RWPE2 (cell line): ENCODE data around the gene TPTE2.
"Not testable (repeated sequence)": the region's sequence is repeated elsewhere in the genome, so short reads cannot be mapped to it uniquely, and the experiment has no call there.

Experiments used
- ATAC-seq: fragments of 200-7000 bp; cut with Tn5 transposase; 3 replicates; pipeline ENCODE4 v1.9.1; 2021; ENCODE audit warnings: low read depth
- DNase-seq: peaks from one replicate; pipeline ENCODE4 v3.0.0-alpha.2; 2020; ENCODE audit warnings: low spot score
- H3K27ac ChIP-seq: fragments of 450-650 bp; 2 replicates; pipeline ENCODE4 v1.5.1; 2017; ENCODE audit warnings: mild to moderate bottlenecking; ENCODE audit not compliant: poor library complexity, severe bottlenecking
- H3K27me3 ChIP-seq: fragments of 250-450 bp; sonication (Bioruptor Pico); 2 replicates; pipeline ENCODE4 v1.5.1; 2021; ENCODE audit warnings: mild to moderate bottlenecking, moderate library complexity; ENCODE audit not compliant: insufficient read depth, poor library complexity, severe bottlenecking
- H3K36me3 ChIP-seq: fragments of 250-450 bp; sonication (Bioruptor Pico); 2 replicates; pipeline ENCODE4 v1.5.1; 2020; ENCODE audit warnings: low read depth, mild to moderate bottlenecking, moderate library complexity
- H3K4me1 ChIP-seq: fragments of 250-450 bp; sonication (Bioruptor Pico); 2 replicates; pipeline ENCODE4 v1.5.1; 2021; ENCODE audit warnings: mild to moderate bottlenecking, moderate library complexity; ENCODE audit not compliant: insufficient read depth, poor library complexity, severe bottlenecking
- H3K4me3 ChIP-seq: fragments of 250-450 bp; sonication (Bioruptor Pico); 2 replicates; pipeline ENCODE4 v1.5.1; 2021; ENCODE audit warnings: mild to moderate bottlenecking, moderate library complexity; ENCODE audit not compliant: severe bottlenecking
- H3K9me3 ChIP-seq: fragments of 250-450 bp; sonication (Bioruptor Pico); 2 replicates; pipeline ENCODE4 v1.5.1; 2021; ENCODE audit warnings: mild to moderate bottlenecking, moderate library complexity; ENCODE audit not compliant: severe bottlenecking
- TF ChIP-seq, protein P1 (sequence below): fragments of 450-650 bp; IDR thresholded peaks from one replicate; pipeline ENCODE4 v1.5.1; 2017; ENCODE audit warnings: mild to moderate bottlenecking, moderate library complexity; ENCODE audit not compliant: poor library complexity, severe bottlenecking

TPTE2 gene

DNA sequence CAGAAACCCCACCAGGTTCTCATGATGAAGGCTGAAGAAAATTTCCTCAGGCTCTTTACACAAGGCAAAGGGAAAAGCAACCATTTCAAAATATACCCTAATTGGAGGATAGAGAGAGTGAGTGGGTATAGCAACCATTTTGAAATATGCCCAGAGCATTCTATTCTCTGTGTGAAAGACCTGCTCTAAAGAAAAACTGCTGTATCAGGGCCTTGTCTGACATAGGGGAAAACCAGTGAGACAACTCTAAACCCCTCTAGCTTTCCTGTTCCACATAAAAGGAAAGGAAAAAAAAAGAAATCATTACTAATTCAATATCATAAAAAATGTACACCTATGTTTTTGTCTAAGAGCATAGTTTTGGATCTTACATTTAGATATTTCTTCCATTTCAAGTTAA is 42.3 kb downstream of the TPTE2 start:
- Histone ChIP-seq H3K36me3 (no peaks in the 10 kb centered on the region), H3K4me1 (no peaks in the 10 kb centered on the region), H3K27ac (no peak overlapping the region), H3K4me3 (no peak overlapping the region), H3K9me3 (no peaks in the 10 kb centered on the region), H3K27me3 (no peaks in the 10 kb centered on the region)
- ATAC-seq: no peak
- no peak for DNase-seq
- TF ChIP-seq, protein P1, sequence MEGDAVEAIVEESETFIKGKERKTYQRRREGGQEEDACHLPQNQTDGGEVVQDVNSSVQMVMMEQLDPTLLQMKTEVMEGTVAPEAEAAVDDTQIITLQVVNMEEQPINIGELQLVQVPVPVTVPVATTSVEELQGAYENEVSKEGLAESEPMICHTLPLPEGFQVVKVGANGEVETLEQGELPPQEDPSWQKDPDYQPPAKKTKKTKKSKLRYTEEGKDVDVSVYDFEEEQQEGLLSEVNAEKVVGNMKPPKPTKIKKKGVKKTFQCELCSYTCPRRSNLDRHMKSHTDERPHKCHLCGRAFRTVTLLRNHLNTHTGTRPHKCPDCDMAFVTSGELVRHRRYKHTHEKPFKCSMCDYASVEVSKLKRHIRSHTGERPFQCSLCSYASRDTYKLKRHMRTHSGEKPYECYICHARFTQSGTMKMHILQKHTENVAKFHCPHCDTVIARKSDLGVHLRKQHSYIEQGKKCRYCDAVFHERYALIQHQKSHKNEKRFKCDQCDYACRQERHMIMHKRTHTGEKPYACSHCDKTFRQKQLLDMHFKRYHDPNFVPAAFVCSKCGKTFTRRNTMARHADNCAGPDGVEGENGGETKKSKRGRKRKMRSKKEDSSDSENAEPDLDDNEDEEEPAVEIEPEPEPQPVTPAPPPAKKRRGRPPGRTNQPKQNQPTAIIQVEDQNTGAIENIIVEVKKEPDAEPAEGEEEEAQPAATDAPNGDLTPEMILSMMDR: no peak

- DNase-seq, H3K4me3 ChIP-seq, H3K36me3 ChIP-seq, H3K27me3 ChIP-seq, H3K9me3 ChIP-seq, H3K4me1 ChIP-seq, H3K27ac ChIP-seq, ATAC-seq: not testable (repeated sequence)
Measured at GRCh38 chr13:19507623-19508022, 53.7 kb downstream of the TPTE2 start.

GRCh38 chr13:19460126-19460525 is 101.2 kb downstream of the TPTE2 start:
- H3K9me3 ChIP-seq, ATAC-seq, DNase-seq, H3K27me3 ChIP-seq, H3K36me3 ChIP-seq, H3K4me1 ChIP-seq, H3K27ac ChIP-seq, H3K4me3 ChIP-seq: not testable (repeated sequence)

GRCh38 chr13:19439056-19439686 is 122.2 kb downstream of the TPTE2 start:
- DNase-seq, H3K36me3 ChIP-seq, H3K27ac ChIP-seq, H3K27me3 ChIP-seq, H3K9me3 ChIP-seq, H3K4me3 ChIP-seq, ATAC-seq, H3K4me1 ChIP-seq: not testable (repeated sequence)
- TF ChIP-seq, protein P1: peak; percentile 36

GRCh38 chr13:19437780-19438179 is 123.6 kb downstream of the TPTE2 start:
- H3K27ac ChIP-seq, ATAC-seq, H3K36me3 ChIP-seq, DNase-seq, H3K4me3 ChIP-seq, H3K4me1 ChIP-seq, H3K27me3 ChIP-seq, H3K9me3 ChIP-seq: not testable (repeated sequence)

- H3K27me3 ChIP-seq, H3K4me1 ChIP-seq, H3K4me3 ChIP-seq, H3K36me3 ChIP-seq, ATAC-seq, H3K9me3 ChIP-seq, DNase-seq, H3K27ac ChIP-seq: not testable (repeated sequence)
Measured at GRCh38 chr13:19422236-19422635, 139.1 kb downstream of the TPTE2 start.

DNA sequence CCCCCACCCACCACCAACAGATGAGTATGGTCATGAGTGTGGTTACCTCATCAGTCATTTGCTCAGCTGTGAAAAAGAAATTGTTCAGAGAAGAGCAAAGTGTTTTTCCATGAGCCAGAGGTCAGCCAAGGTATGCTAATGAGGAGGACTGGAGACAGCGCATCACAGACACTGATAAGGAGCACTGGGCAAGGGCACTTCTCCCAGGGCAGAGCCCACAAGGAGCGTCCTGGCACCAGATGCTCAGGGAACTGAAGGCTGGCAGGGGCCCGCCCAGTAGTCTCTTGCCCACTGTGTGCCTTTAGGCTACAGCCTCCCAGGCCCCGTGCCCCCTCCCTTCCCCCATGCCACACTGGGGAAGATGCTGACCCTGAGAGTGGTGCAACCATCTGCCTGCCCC is 148.8 kb downstream of the TPTE2 start:
- not testable (repeated sequence) for DNase-seq, H3K27ac ChIP-seq, ATAC-seq, H3K36me3 ChIP-seq, H3K27me3 ChIP-seq, H3K4me1 ChIP-seq, H3K9me3 ChIP-seq, H3K4me3 ChIP-seq

DNA sequence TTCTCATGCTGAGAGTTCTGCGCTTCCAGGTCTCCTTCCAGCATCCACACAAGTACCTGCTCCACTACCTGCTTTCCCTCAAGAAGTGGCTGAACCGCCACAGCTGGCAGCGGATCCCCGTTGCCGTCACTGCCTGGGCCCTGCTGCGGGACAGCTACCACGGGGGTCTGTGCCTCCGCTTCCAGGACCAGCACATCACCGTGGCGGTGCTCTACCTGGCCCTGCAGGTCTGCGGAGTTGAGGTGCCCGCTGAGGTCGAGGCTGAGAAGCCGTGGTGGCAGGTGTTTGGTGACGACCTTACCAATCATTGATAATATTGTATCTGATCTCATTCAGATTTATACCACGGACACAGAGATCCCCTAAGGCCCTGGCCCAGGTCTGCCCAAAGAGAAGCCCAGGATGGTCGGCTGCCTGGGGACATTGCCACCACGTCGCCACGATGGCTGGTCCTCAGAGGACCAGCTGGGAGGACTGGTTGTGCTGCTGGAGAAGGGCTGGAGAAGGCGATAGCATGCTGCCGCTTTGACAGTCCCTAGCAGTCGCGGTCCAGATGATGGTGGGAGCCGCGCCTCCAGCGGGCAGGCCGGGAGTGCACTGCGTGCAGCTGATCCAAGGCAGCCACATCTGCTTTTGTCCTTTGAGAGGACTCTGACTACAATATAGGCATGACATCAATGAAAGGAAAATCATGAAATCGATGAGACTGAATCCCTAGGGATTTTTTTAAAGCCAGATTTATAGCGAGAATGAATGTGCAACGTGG is 178.4 kb downstream of the TPTE2 start:
- not testable (repeated sequence) for H3K4me1 ChIP-seq, H3K27me3 ChIP-seq, H3K27ac ChIP-seq, H3K36me3 ChIP-seq, ATAC-seq, DNase-seq, H3K9me3 ChIP-seq, H3K4me3 ChIP-seq
